HG03139 (cell line): ENCODE results near the gene TARP.
"Not testable (repeated sequence)": the region's sequence is repeated elsewhere in the genome, so short reads cannot be mapped to it uniquely, and the experiment has no call there.

ENCODE experiments used
- ATAC-seq: cut with Tn5 transposase; IDR thresholded peaks from one replicate; pipeline ENCODE4 v1.9.1; 2021; ENCODE audit not compliant: unreplicated experiment

The TARP gene

GRCh38 chr7:38263274-38263673 lies 10.2 kb downstream of the TARP start:
- not testable (repeated sequence) for ATAC-seq

- no peak for ATAC-seq
Measured at GRCh38 chr7:38262545-38262944, 10.9 kb downstream of the TARP start.

GRCh38 chr7:38262026-38262425 lies 11.4 kb downstream of the TARP start:
- not testable (repeated sequence) for ATAC-seq

GRCh38 chr7:38261601-38262000 lies 11.8 kb downstream of the TARP start:
- not testable (repeated sequence) for ATAC-seq

GRCh38 chr7:38259157-38259556 lies 14.3 kb downstream of the TARP start:
- not testable (repeated sequence) for ATAC-seq

- no peak for ATAC-seq
Measured at GRCh38 chr7:38257350-38257677, 16.1 kb downstream of the TARP start.

- not testable (repeated sequence) for ATAC-seq
Measured at GRCh38 chr7:38249849-38250248, 23.6 kb downstream of the TARP start.

GRCh38 chr7:38248069-38248567 lies 25.3 kb downstream of the TARP start:
- no peak for ATAC-seq

- no peak for ATAC-seq
Measured at GRCh38 chr7:38245409-38245977, 27.9 kb downstream of the TARP start.

GRCh38 chr7:38244516-38244915 lies 28.9 kb downstream of the TARP start:
- ATAC-seq, result no peak

GRCh38 chr7:38243345-38243744 lies 30.1 kb downstream of the TARP start:
- not testable (repeated sequence) for ATAC-seq

GRCh38 chr7:38242814-38243213 lies 30.6 kb downstream of the TARP start:
- ATAC-seq, result no peak

GRCh38 chr7:38241071-38241470 lies 32.4 kb downstream of the TARP start:
- ATAC-seq, result no peak

GRCh38 chr7:38239129-38239528 lies 34.3 kb downstream of the TARP start:
- not testable (repeated sequence) for ATAC-seq

GRCh38 chr7:38235606-38236005 lies 37.8 kb downstream of the TARP start:
- ATAC-seq, result no peak

- ATAC-seq, result not testable (repeated sequence)
Measured at GRCh38 chr7:38234759-38235158, 38.7 kb downstream of the TARP start.

- peak; percentile 55 for ATAC-seq
Measured at GRCh38 chr7:38232502-38233366, 40.7 kb downstream of the TARP start.

GRCh38 chr7:38229884-38230642 lies 43.4 kb downstream of the TARP start:
- ATAC-seq, result no peak

GRCh38 chr7:38229386-38229785 lies 44.0 kb downstream of the TARP start:
- ATAC-seq, result no peak

GRCh38 chr7:38224392-38224791 lies 49.0 kb downstream of the TARP start:
- ATAC-seq, result no peak

GRCh38 chr7:38223306-38223705 lies 50.1 kb downstream of the TARP start:
- ATAC-seq, result no peak
